Fibroblast of lung (primary cell): ENCODE measurements around the gene OR4B1. TPM values are rescaled to one million over a fixed set of nuclear protein-coding genes. Genes with fewer than 3 reads are reported as not detected.
"Not testable (repeated sequence)": the region's sequence is repeated elsewhere in the genome, so short reads cannot be mapped to it uniquely, and the experiment has no call there.

Source experiments
- DNase-seq, 2 donors: peaks; one replicate each; pipeline versions ENCODE4 v3.0.0 to v3.0.0-alpha.2; 2010; ENCODE audit warnings: low read depth in 2 of 2
- H2AFZ ChIP-seq: 2 replicates; pipeline ENCODE4 v1.5.1; 2012; ENCODE audit warnings: low read length, control low read depth, inconsistent platforms
- H3K27ac ChIP-seq: 2 replicates; pipeline ENCODE4 v1.5.1; 2011; ENCODE audit warnings: low read length, control low read depth; ENCODE audit not compliant: insufficient read depth
- H3K27me3 ChIP-seq: 2 replicates; pipeline ENCODE4 v1.5.1; 2011; ENCODE audit warnings: mild to moderate bottlenecking, low read length; ENCODE audit not compliant: control insufficient read depth, insufficient read depth
- H3K36me3 ChIP-seq: 2 replicates; pipeline ENCODE4 v1.5.1; 2011; ENCODE audit warnings: low read length; ENCODE audit not compliant: control insufficient read depth, insufficient read depth
- H3K4me1 ChIP-seq: 2 replicates; pipeline ENCODE4 v1.5.1; 2011; ENCODE audit warnings: low read length; ENCODE audit not compliant: control insufficient read depth, insufficient read depth; ENCODE audit errors: extremely low read depth
- H3K4me2 ChIP-seq: 2 replicates; pipeline ENCODE4 v1.5.1; 2011; ENCODE audit warnings: low read length, control low read depth; ENCODE audit not compliant: insufficient read depth; ENCODE audit errors: extremely low read depth
- H3K4me3 ChIP-seq, 4 experiments: fragments of 200-600 bp in 1 of 4; sonication (generic) in 1 of 4; replicated peaks in 1 of 4; 2 replicates each; pipeline ENCODE4 v1.5.1; 2011 to 2016; ENCODE audit warnings: low read length in 4 of 4, low read depth in 3 of 4, mild to moderate bottlenecking in 3 of 4, control low read depth in 2 of 4, inconsistent platforms in 1 of 4, mixed read lengths in 1 of 4; ENCODE audit not compliant: insufficient read depth in 1 of 4; ENCODE audit errors: control extremely low read depth in 1 of 4
- H3K79me2 ChIP-seq: 2 replicates; pipeline ENCODE4 v1.5.1; 2012; ENCODE audit warnings: mild to moderate bottlenecking, low read length, inconsistent platforms; ENCODE audit not compliant: control insufficient read depth, insufficient read depth
- H3K9ac ChIP-seq: 2 replicates; pipeline ENCODE4 v1.5.1; 2011; ENCODE audit warnings: mild to moderate bottlenecking, low read length, control low read depth; ENCODE audit not compliant: insufficient read depth
- H3K9me3 ChIP-seq: 2 replicates; pipeline ENCODE4 v1.5.1; 2012; ENCODE audit warnings: low read depth, low read length; ENCODE audit not compliant: control insufficient read depth, insufficient read depth
- H4K20me1 ChIP-seq: 2 replicates; pipeline ENCODE4 v1.5.1; 2011; ENCODE audit warnings: low read length; ENCODE audit not compliant: control insufficient read depth, insufficient read depth; ENCODE audit errors: extremely low read depth
- EZH2 ChIP-seq: IDR thresholded peaks from 2 replicates; pipeline ENCODE4 v1.5.1; 2012; ENCODE audit warnings: low read length, control low read depth, mild to moderate bottlenecking; ENCODE audit errors: missing control alignments
- polyA plus RNA-seq, 2 donors: library from polyadenylated mRNA; depleted of rRNA in 1 of 2; stranded (reverse) in 1 of 2; unstranded in 1 of 2; fragments of >200 nt; gene quantifications; 2 replicates each; pipeline ENCODE4 v1.2.1, GENCODE V29; 2011 to 2012; ENCODE audit warnings: missing spikeins in 1 of 2
- total RNA-seq: library from RNA; depleted of rRNA; stranded (reverse); fragments of >200 nt; gene quantifications from 2 replicates; pipeline ENCODE4 v1.2.1, GENCODE V29; 2014
- TF ChIP-seq, protein P1 (sequence below), 2 donors: IDR thresholded peaks in 1 of 2; conservative IDR thresholded peaks in 1 of 2; 1 replicate in 1 of 2; 2 replicates in 1 of 2; pipeline ENCODE4 v1.5.1; 2011 to 2012; ENCODE audit warnings: low read length in 2 of 2, control low read depth in 1 of 2, inconsistent platforms in 1 of 2, low read depth in 1 of 2, mild to moderate bottlenecking in 1 of 2

OR4B1 gene
- total and polyA plus RNA-seq, 2 donors (not counting 1 experiment from before 2014, with no cell fraction given), result not detected

DNA sequence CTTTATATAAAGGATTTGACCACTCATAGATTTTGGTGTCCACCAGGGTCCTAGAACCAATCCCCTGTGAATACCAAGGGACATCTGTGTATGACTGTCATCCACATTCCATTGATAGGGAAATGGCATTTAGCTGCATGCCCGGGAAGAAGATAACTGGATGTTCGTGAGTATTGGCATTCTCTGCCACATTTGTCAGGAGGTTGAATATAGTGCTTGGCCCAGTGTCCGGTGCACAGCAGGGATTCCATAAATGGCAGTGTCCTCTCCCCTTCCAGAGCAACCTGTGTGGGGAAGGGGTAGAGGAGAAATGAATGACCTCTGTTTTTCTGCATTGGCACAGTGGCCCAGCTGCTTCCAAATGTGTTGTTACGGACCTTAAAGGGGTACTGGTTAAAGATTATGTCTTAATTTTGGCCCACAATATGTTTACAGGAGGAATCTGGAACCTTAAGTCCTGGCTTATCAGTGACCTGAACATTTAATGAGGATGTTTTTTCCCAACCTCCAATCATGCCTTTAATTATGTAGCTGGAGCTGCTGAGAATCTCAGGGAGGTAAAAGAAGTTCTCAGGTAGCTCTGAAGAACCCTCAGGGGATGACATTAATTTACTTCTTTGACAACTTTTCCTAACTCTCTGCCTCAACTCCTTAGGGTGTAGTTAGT, 33.6 kb upstream of the OR4B1 start:
- Histone ChIP-seq H3K9ac (no peak overlapping the region), H3K4me2 (no peak overlapping the region), H2AFZ (no peak overlapping the region), H3K4me3 (no peak overlapping the region), H3K4me1 (no peaks in the 10 kb centered on the region), H3K27ac (no peak overlapping the region), H4K20me1 (no peaks in the 10 kb centered on the region), H3K79me2 (no peaks in the 10 kb centered on the region), H3K36me3 (no peaks in the 10 kb centered on the region), H3K9me3 (no peaks in the 10 kb centered on the region), H3K27me3 (no peaks in the 10 kb centered on the region)
- no peak for TF ChIP-seq EZH2
- TF ChIP-seq, protein P1, sequence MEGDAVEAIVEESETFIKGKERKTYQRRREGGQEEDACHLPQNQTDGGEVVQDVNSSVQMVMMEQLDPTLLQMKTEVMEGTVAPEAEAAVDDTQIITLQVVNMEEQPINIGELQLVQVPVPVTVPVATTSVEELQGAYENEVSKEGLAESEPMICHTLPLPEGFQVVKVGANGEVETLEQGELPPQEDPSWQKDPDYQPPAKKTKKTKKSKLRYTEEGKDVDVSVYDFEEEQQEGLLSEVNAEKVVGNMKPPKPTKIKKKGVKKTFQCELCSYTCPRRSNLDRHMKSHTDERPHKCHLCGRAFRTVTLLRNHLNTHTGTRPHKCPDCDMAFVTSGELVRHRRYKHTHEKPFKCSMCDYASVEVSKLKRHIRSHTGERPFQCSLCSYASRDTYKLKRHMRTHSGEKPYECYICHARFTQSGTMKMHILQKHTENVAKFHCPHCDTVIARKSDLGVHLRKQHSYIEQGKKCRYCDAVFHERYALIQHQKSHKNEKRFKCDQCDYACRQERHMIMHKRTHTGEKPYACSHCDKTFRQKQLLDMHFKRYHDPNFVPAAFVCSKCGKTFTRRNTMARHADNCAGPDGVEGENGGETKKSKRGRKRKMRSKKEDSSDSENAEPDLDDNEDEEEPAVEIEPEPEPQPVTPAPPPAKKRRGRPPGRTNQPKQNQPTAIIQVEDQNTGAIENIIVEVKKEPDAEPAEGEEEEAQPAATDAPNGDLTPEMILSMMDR (conservative IDR thresholded peaks at IDR 0.05 in 1 of 2, IDR thresholded peaks at IDR 0.05 in 1 of 2; ENCODE audit: low read depth in 1 of 2, low read length in 2 of 2), result no peak
- DNase-seq, result no peak

DNA sequence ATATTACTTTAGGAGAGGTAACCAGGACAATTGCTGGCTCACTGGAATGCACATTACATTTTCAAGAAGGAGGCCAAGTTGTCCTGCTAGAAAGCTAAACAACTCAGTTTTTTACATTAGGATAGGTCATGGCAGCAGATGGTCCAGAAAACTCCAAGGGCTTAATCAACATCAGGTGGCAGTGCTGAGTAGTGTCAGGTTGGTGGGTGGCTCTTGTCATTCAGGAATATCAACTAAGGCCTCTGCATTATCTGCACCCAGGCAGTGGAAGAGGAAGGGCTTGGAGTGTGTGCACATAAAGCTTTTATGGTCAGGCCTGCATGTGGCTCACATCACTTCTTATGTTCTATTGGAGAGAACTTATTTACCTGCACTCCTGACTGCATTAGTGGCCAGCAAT, 32.2 kb upstream of the OR4B1 start:
- H2AFZ ChIP-seq, result no peak overlapping the region
- no peak for TF ChIP-seq EZH2
- TF ChIP-seq, protein P1 (conservative IDR thresholded peaks at IDR 0.05 in 1 of 2, IDR thresholded peaks at IDR 0.05 in 1 of 2; ENCODE audit: low read depth in 1 of 2, low read length in 2 of 2), result no peak
- no peaks in the 10 kb centered on the region for H3K36me3 ChIP-seq
- no peak overlapping the region for H3K9ac ChIP-seq
- H3K4me2 ChIP-seq, result no peak overlapping the region
- no peaks in the 10 kb centered on the region for H3K4me1 ChIP-seq
- H3K4me3 ChIP-seq, result no peak overlapping the region
- no peaks in the 10 kb centered on the region for H3K9me3 ChIP-seq
- no peak for DNase-seq
- no peaks in the 10 kb centered on the region for H3K27me3 ChIP-seq
- no peak overlapping the region for H3K27ac ChIP-seq
- H4K20me1 ChIP-seq, result no peaks in the 10 kb centered on the region
- no peaks in the 10 kb centered on the region for H3K79me2 ChIP-seq

DNA sequence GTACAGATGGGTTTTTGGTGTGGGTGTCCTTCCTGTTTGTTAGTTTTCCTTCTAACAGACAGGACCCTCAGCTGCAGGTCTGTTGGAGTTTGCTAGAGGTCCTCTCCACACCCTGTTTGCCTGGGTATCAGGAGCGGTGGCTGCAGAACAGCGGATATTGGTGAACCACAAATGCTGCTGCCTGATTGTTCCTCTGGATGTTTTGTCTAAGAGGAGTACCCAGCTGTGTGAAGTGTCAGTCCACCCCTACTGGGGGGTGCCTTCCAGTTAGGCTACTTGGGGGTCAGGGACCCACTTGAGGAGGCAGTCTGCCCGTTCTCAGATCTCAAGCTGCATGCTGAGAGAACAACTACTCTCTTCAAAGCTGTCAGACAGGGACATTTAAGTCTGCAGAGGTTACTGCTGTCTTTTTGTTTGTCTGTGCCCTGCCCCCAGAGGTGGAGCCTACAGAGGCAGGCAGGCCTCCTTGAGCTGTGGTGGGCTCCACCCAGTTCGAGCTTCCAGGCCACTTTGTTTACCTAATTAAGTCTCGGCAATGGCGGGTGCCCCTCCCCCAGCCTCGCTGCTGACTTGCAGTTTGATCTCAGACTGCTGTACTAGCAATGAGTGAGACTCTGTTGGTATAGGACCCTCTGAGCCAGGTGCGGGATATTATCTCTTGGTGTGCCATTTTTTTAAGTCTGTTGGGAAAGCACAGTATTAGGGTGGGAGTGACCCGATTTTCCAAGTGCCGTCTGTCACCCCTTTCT, 25.5 kb upstream of the OR4B1 start:
- not testable (repeated sequence) for H3K9ac ChIP-seq, H3K27me3 ChIP-seq, H3K4me1 ChIP-seq, DNase-seq, H3K36me3 ChIP-seq, H3K79me2 ChIP-seq, H2AFZ ChIP-seq, H3K4me2 ChIP-seq, H3K9me3 ChIP-seq, H4K20me1 ChIP-seq, H3K27ac ChIP-seq, H3K4me3 ChIP-seq
